ENCODE measurements around the gene EMC6. TPM values are rescaled to one million over a fixed set of nuclear protein-coding genes. Genes with fewer than 3 reads are reported as not detected.

The EMC6 gene
- total RNA-seq, 1 experiment from 2014 or later, result 62.4 TPM

GRCh38 chr17:3636908-3637373 is 31.7 kb upstream of the EMC6 start:
- H2AFZ ChIP-seq (ENCODE audit: low read depth, low read length, poor library complexity, severe bottlenecking), result no peak overlapping the region
- CTCF ChIA-PET, result interaction anchor here (1.0 to 1.4 kb wide), 2 partner anchors 34 to 102 kb away, joined by 4 to 10 read pairs; no protein-coding TSS in a partner anchor

GRCh38 chr17:3639981-3640596 is 28.5 kb upstream of the EMC6 start:
- H3K4me3 ChIP-seq (replicated peaks in 1 of 2; ENCODE audit: low read depth in 1 of 2, low read length in 2 of 2), result no peak overlapping the region
- H3K9ac ChIP-seq (ENCODE audit: low read length), result no peak overlapping the region
- no peaks in the 10 kb centered on the region for H3K9me2 ChIP-seq (ENCODE audit: insufficient read depth)
- ChIA-PET RAD21 (ENCODE audit: low non-redundant PET in 1 of 2, low total read pairs in 2 of 2, uncharacterized antibody in 2 of 2, unreplicated experiment in 2 of 2) (no interaction called here), CTCF (no interaction called here), POLR2A (no interaction called here)
- peaks cover 8% of the 10 kb centered on the region; the same call in 1 of the 2 replicates for H3K79me2 ChIP-seq (ENCODE audit: insufficient read depth, low read length)
- no peak overlapping the region for H3K27ac ChIP-seq (ENCODE audit: low read depth, low read length)
- ATAC-seq (no peak), DNase-seq (ENCODE audit: low read depth, low spot score) (no peak)
- H2AFZ ChIP-seq (ENCODE audit: low read depth, low read length, poor library complexity, severe bottlenecking), result no peak overlapping the region
- no peaks in the 10 kb centered on the region for H3K36me3 ChIP-seq (ENCODE audit: control insufficient read depth in 1 of 2, insufficient read depth in 2 of 2, low read length in 2 of 2)
- H3K4me1 ChIP-seq (ENCODE audit: control insufficient read depth in 1 of 2, insufficient read depth in 2 of 2, low read length in 2 of 2), result peaks cover 0 to 8% of the 10 kb centered on the region in 2 experiments; a peak in 1 of 4 replicates
- H3K4me2 ChIP-seq (ENCODE audit: low read length), result no peak overlapping the region
- no peaks in the 10 kb centered on the region for H3K27me3 ChIP-seq (ENCODE audit: insufficient read depth, low read length)
- intact Hi-C loops (cut with micrococcal nuclease), result loop anchor here (5.0 kb wide), 1 partner anchor 103 kb away; no protein-coding TSS in a partner anchor
- no peaks in the 10 kb centered on the region for H4K20me1 ChIP-seq (ENCODE audit: insufficient read depth)
- BruUV-seq (replicated peaks), result no TSS peak
- H3K9me3 ChIP-seq (ENCODE audit: control insufficient read depth in 1 of 2, insufficient read depth in 1 of 2, low read depth in 1 of 2, low read length in 2 of 2), result no peaks in the 10 kb centered on the region
- TF ChIP-seq REST (IDR thresholded peaks at IDR 0.05; ENCODE audit: low read depth) (no peak), ZBTB33 (IDR thresholded peaks at IDR 0.05; ENCODE audit: extremely low read depth, insufficient replicate concordance, low read length) (no peak), ZFX (IDR thresholded peaks at IDR 0.05) (no peak), ZNF274 (IDR thresholded peaks at IDR 0.05; ENCODE audit: low read depth, low read length) (no peak), FOSL1 (IDR thresholded peaks at IDR 0.05; ENCODE audit: low read depth) (no peak), CBX3 (IDR thresholded peaks at IDR 0.05; ENCODE audit: low read depth) (no peak), EZH2phosphoT487 (IDR thresholded peaks at IDR 0.05; ENCODE audit: borderline replicate concordance) (no peak), POLR2AphosphoS5 (IDR thresholded peaks at IDR 0.05; ENCODE audit: low read depth, low read length) (no peak), EZH2 (IDR thresholded peaks at IDR 0.05) (no peak), RAD21 (IDR thresholded peaks at IDR 0.05; ENCODE audit: low read depth) (no peak), JUND (IDR thresholded peaks at IDR 0.05) (no peak), TCF7L2 (IDR thresholded peaks at IDR 0.05; ENCODE audit: borderline replicate concordance, extremely low read depth, insufficient read depth, insufficient read length) (no peak)

More at GRCh38 chr17:3636908-3637373, 31.7 kb upstream of the EMC6 start:
- Histone ChIP-seq H3K4me2 (ENCODE audit: low read length) (peak overlapping the region; percentile 98), H3K9ac (ENCODE audit: low read length) (peak overlapping the region; percentile 92), H3K27me3 (ENCODE audit: insufficient read depth, low read length) (no peaks in the 10 kb centered on the region), H3K9me3 (ENCODE audit: control insufficient read depth in 1 of 2, insufficient read depth in 1 of 2, low read depth in 1 of 2, low read length in 2 of 2) (no peaks in the 10 kb centered on the region), H3K9me2 (ENCODE audit: insufficient read depth) (no peaks in the 10 kb centered on the region), H3K36me3 (ENCODE audit: control insufficient read depth in 1 of 2, insufficient read depth in 2 of 2, low read length in 2 of 2) (0 out of 4 replicates have a peak, but pooled peaks cover 0 to 8% of the 10 kb centered on the region in 2 experiments), H3K4me3 (replicated peaks in 1 of 2; ENCODE audit: low read depth in 1 of 2, low read length in 2 of 2) (peak overlapping the region; percentile 94), H3K27ac (ENCODE audit: low read depth, low read length) (peak overlapping the region; percentile 94), H3K79me2 (ENCODE audit: insufficient read depth, low read length) (peaks cover 35% of the 10 kb centered on the region), H3K4me1 (ENCODE audit: control insufficient read depth in 1 of 2, insufficient read depth in 2 of 2, low read length in 2 of 2) (peaks cover 6 to 15% of the 10 kb centered on the region in 2 experiments; a peak in 3 of 4 replicates), H4K20me1 (ENCODE audit: insufficient read depth) (no peaks in the 10 kb centered on the region)
- intact Hi-C loops (cut with micrococcal nuclease), result loop anchor here (5.0 kb wide), 1 partner anchor 100 kb away; no protein-coding TSS in a partner anchor
- TF ChIP-seq EGR1 (IDR thresholded peaks at IDR 0.05; ENCODE audit: low read depth) (no peak), TCF7L2 (IDR thresholded peaks at IDR 0.05; ENCODE audit: borderline replicate concordance, extremely low read depth, insufficient read depth, insufficient read length) (no peak), SIN3A (IDR thresholded peaks at IDR 0.05; ENCODE audit: low read depth) (peak; percentile 1; the same call in 1 of the 2 replicates), SRF (IDR thresholded peaks at IDR 0.05; ENCODE audit: low read depth) (no peak)
- RAD21 ChIA-PET (ENCODE audit: low non-redundant PET in 1 of 2, low total read pairs in 2 of 2, uncharacterized antibody in 2 of 2, unreplicated experiment in 2 of 2), result interaction anchor here in 1 of 2 experiments (0.7 kb wide), 1 partner anchor 82 kb away, joined by 6 read pairs; no protein-coding TSS in a partner anchor
- no peak for DNase-seq (ENCODE audit: low read depth, low spot score)
- POLR2A ChIA-PET, result interaction anchor here (1.3 to 1.5 kb wide), 2 partner anchors 13 to 26 kb away, joined by 3 to 5 read pairs; no protein-coding TSS in a partner anchor
- peak; percentile 3 for ATAC-seq
- BruUV-seq (replicated peaks), result TSS peak; percentile 65
